ENCODE data around the gene SCLY.

Gene SCLY

GRCh38 chr2:238132463-238133450 is 72.0 kb downstream of the SCLY start:
- no peaks in the 10 kb centered on the region for H3K36me3 ChIP-seq (ENCODE audit: insufficient read depth, low read length)
- no peaks in the 10 kb centered on the region for H3K9me3 ChIP-seq (ENCODE audit: control insufficient read depth, insufficient read depth, low read length)
- no peaks in the 10 kb centered on the region for H3K4me1 ChIP-seq (ENCODE audit: insufficient read depth, low read length)
- H3K9ac ChIP-seq (ENCODE audit: low read depth, low read length) = no peak overlapping the region

DNA sequence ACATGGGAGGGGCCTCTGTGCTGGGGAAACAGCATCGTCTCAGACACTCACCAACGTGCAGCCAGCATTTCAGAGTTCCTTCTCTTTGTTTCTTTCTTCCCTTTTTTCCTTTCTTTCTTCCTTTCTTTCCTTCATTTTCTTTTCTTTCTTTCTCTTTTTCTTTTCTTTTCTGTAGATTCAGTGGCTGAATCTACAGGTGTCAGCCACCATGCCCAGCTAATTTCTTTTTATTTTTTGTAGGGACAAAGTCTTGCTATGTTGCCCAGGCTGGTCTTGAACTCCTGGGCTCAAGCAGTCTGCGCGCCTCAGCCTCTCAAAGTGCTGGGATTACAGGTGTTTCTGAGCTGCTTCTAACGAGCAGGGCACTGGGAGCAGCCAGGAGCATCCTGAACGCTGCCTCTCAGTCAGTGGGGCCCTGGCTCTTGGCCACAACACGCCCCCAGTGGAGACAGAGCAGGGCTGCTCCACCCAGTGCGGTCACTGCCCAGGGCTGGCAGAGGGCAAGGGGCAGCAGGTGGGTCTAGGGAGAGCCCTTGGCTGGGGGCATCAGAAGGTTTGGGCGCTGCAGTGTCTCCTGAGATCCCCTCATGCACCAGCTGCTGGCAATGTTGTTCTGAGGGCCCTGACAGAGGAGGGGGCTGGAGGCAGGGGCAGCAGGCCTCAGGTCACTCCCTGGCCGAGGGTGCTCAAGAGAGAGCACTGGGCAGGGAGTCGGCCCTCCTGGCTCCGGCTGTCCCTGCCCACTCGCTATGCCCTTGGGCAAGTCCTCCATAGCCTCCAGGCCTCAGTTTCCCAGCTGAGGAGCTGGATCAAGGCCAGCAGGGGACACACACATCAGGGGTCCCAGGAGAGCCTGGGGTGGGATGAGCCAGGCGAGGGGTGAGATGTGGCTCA is 72.9 kb downstream of the SCLY start:
- no peak overlapping the region for H3K9ac ChIP-seq (ENCODE audit: low read depth, low read length)
- no peaks in the 10 kb centered on the region; the same call in 1 of the 2 replicates for H3K4me1 ChIP-seq (ENCODE audit: insufficient read depth, low read length)
- no peaks in the 10 kb centered on the region for H3K36me3 ChIP-seq (ENCODE audit: insufficient read depth, low read length)
- no peaks in the 10 kb centered on the region for H3K9me3 ChIP-seq (ENCODE audit: control insufficient read depth, insufficient read depth, low read length)

- no peaks in the 10 kb centered on the region; the same call in 1 of the 2 replicates for H3K4me1 ChIP-seq (ENCODE audit: insufficient read depth, low read length)
- no peaks in the 10 kb centered on the region for H3K36me3 ChIP-seq (ENCODE audit: insufficient read depth, low read length)
- no peak overlapping the region for H3K9ac ChIP-seq (ENCODE audit: low read depth, low read length)
- H3K9me3 ChIP-seq (ENCODE audit: control insufficient read depth, insufficient read depth, low read length) = no peaks in the 10 kb centered on the region
These were observed 73.6 kb downstream of the SCLY start for GRCh38 chr2:238134393-238134785.

- Histone ChIP-seq H3K36me3 (ENCODE audit: insufficient read depth, low read length) (no peaks in the 10 kb centered on the region), H3K4me1 (ENCODE audit: insufficient read depth, low read length) (no peaks in the 10 kb centered on the region; the same call in 1 of the 2 replicates), H3K9ac (ENCODE audit: low read depth, low read length) (no peak overlapping the region), H3K9me3 (ENCODE audit: control insufficient read depth, insufficient read depth, low read length) (no peaks in the 10 kb centered on the region)
These were observed 74.9 kb downstream of the SCLY start for GRCh38 chr2:238135601-238136150.

DNA sequence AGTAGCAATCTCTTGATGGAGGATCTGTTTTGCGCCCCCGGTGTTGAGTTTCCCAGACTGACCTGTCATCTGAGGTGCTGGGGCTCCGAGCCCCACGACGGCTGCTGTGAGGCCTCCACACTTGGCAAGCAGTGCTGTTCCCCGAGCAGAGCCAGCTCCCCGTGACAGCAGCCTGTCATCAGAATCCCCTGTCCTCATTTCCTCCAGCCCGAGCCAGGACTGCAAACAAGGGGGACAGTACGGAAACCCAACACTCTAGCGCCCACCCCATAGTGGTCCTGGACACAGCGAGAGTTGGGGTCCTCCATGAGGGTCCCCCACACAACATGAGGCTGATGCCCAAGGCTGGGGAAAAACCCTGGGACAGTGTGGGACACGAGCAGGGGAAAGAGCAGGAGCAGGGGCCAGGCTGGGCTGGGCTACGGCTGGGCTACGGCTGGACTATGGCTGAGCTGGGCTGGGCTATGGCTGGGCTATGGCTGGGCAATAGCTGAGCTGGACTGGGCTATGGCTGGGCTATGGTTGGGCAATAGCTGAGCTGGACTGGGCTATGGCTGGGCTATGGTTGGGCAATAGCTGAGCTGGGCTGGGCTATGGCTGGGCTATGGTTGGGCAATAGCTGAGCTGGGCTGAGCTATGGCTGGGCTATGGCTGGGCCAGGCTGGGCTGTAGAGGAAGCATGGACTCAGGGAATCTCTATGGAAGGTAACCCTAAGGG is 76.2 kb downstream of the SCLY start:
- Histone ChIP-seq H3K9ac (ENCODE audit: low read depth, low read length) (no peak overlapping the region), H3K9me3 (ENCODE audit: control insufficient read depth, insufficient read depth, low read length) (no peaks in the 10 kb centered on the region), H3K36me3 (ENCODE audit: insufficient read depth, low read length) (no peaks in the 10 kb centered on the region), H3K4me1 (ENCODE audit: insufficient read depth, low read length) (no peaks in the 10 kb centered on the region; the same call in 1 of the 2 replicates)

DNA sequence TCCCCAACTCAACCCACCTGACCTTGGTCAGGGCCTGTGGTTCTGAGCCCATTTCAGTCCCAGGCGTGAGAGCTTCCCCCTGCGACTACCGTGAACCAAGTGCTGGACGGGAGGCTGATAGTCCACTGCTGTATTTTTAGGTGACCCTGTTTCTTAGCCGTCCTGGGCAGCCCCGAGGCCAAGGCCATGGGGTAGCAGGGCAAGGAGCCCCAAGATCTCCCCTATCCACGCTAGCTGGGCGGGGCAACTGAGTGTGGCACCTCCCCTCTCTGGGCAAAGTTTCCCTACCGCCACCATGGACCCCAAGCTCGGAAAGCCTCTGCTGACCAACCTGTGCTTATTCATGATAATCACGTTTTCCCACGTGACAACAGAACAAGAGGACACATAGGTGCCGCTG is 77.1 kb downstream of the SCLY start:
- H3K36me3 ChIP-seq (ENCODE audit: insufficient read depth, low read length) = no peaks in the 10 kb centered on the region
- no peaks in the 10 kb centered on the region for H3K9me3 ChIP-seq (ENCODE audit: control insufficient read depth, insufficient read depth, low read length)
- no peaks in the 10 kb centered on the region; the same call in 1 of the 2 replicates for H3K4me1 ChIP-seq (ENCODE audit: insufficient read depth, low read length)
- H3K9ac ChIP-seq (ENCODE audit: low read depth, low read length) = no peak overlapping the region

GRCh38 chr2:238138331-238139195 is 77.8 kb downstream of the SCLY start, which contains the start of gene KLHL30:
KLHL30 (plus strand) TSS chr2:238138668; CDS start chr2:238140755, 2,087 bp downstream.
- Histone ChIP-seq H3K36me3 (ENCODE audit: insufficient read depth, low read length) (no peaks in the 10 kb centered on the region), H3K9me3 (ENCODE audit: control insufficient read depth, insufficient read depth, low read length) (no peaks in the 10 kb centered on the region), H3K9ac (ENCODE audit: low read depth, low read length) (no peak within 1 kb of the TSS), H3K4me1 (ENCODE audit: insufficient read depth, low read length) (no peaks in the 10 kb centered on the region; the same call in 1 of the 2 replicates)

DNA sequence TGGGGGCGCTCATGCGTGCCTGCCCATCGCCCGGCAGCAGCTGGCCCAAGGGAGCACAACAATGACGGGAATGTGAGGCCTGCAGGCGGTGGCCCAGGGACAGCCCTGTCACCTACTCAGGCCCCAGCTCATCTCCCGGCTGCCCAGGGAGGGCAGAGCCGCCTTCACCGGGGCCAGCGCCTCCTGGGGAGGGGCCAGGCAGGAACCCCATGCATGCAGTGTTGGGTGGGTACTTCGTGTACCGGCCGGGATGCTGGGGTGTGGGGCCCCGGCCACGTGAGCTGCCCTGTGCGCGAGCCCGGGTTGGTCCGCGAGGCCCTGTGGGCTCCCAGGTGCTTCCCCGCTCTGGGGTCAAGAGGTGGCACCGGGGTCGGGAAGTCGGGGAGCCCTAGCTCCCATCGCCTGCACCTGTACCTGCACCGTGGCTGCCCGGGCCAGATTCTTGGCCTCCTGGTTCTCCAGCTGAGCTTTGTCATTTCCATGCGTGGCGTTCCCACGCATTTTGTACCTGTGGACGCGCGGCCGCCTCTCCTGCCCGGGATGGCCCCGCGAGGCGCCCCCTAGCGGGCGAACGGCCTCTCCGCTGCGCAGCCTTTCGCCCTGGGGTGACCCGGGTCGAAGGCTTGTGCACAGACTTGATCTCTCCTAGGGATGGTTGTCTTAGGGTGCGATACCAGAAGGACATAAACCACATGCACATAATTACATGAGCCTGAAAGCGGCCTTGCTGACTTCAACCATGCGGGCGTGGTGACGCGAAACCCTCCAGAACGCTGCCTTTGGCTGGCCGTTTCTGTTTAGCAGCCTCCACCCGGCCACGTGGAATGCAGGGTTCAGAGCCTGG is 78.6 kb downstream of the SCLY start:
- Histone ChIP-seq H3K4me1 (ENCODE audit: insufficient read depth, low read length) (no peaks in the 10 kb centered on the region; the same call in 1 of the 2 replicates), H3K9me3 (ENCODE audit: control insufficient read depth, insufficient read depth, low read length) (no peaks in the 10 kb centered on the region), H3K36me3 (ENCODE audit: insufficient read depth, low read length) (no peaks in the 10 kb centered on the region), H3K9ac (ENCODE audit: low read depth, low read length) (no peak overlapping the region)

GRCh38 chr2:238140040-238140439 is 79.2 kb downstream of the SCLY start:
- Histone ChIP-seq H3K4me1 (ENCODE audit: insufficient read depth, low read length) (no peaks in the 10 kb centered on the region; the same call in 1 of the 2 replicates), H3K36me3 (ENCODE audit: insufficient read depth, low read length) (no peaks in the 10 kb centered on the region), H3K9me3 (ENCODE audit: control insufficient read depth, insufficient read depth, low read length) (no peaks in the 10 kb centered on the region), H3K9ac (ENCODE audit: low read depth, low read length) (no peak overlapping the region)

- Histone ChIP-seq H3K9ac (ENCODE audit: low read depth, low read length) (no peak overlapping the region), H3K4me1 (ENCODE audit: insufficient read depth, low read length) (no peaks in the 10 kb centered on the region; the same call in 1 of the 2 replicates)
These were observed 80.1 kb downstream of the SCLY start for GRCh38 chr2:238140721-238141540.

GRCh38 chr2:238141541-238142318 is 80.9 kb downstream of the SCLY start:
- no peaks in the 10 kb centered on the region for H3K9me3 ChIP-seq (ENCODE audit: control insufficient read depth, insufficient read depth, low read length)
- H3K4me1 ChIP-seq (ENCODE audit: insufficient read depth, low read length) = no peaks in the 10 kb centered on the region; the same call in 1 of the 2 replicates
- H3K36me3 ChIP-seq (ENCODE audit: insufficient read depth, low read length) = no peaks in the 10 kb centered on the region
- no peak overlapping the region for H3K9ac ChIP-seq (ENCODE audit: low read depth, low read length)

More at GRCh38 chr2:238140721-238141540, 80.1 kb downstream of the SCLY start:
- Histone ChIP-seq H3K36me3 (ENCODE audit: insufficient read depth, low read length) (no peaks in the 10 kb centered on the region), H3K9me3 (ENCODE audit: control insufficient read depth, insufficient read depth, low read length) (no peaks in the 10 kb centered on the region)
